GM12878 (cell line): ENCODE measurements around the gene SLC37A1. TPM values are rescaled to one million over a fixed set of nuclear protein-coding genes. Genes with fewer than 3 reads are reported as not detected.

Experiments used
- ATAC-seq: fragments of 200-7000 bp; cut with Tn5 transposase; 3 replicates; pipeline ENCODE4 v1.9.1; 2020; ENCODE audit warnings: mild to moderate bottlenecking, moderate library complexity
- BruUV-seq: library from RNA; stranded (reverse); fragments of 400-500 nt; replicated peaks from 2 replicates; lab custom pipeline; 2021; lab: Mats Ljungman, UMichigan
- CTCF ChIA-PET: fragments of 300-600 bp; sonication (Branson Sonifier 250); formaldehyde crosslinking; extraction: SDS; loops from one replicate; lab custom pipeline; 2021; ENCODE audit warnings: inconsistent platforms; lab: Yijun Ruan, JAX
- POLR2A ChIA-PET: fragments of 350-600 bp; formaldehyde crosslinking; extraction: SDS; loops from one replicate; lab custom pipeline; 2021; ENCODE audit warnings: inconsistent platforms; lab: Charles Lee
- RAD21 ChIA-PET: fragments of 300-600 bp; sonication (Branson Sonifier 250); formaldehyde crosslinking; loops from one replicate; lab custom pipeline; 2023; ENCODE audit warnings: antibody characterized with exemption; ENCODE audit not compliant: unreplicated experiment; lab: Charles Lee
- SMC1A ChIA-PET: fragments of 300-600 bp; sonication (Branson Sonifier 250); formaldehyde crosslinking; loops from one replicate; lab custom pipeline; 2023; ENCODE audit not compliant: unreplicated experiment, uncharacterized antibody; lab: Charles Lee
- DNase-seq: peaks from one replicate; pipeline ENCODE4 v3.0.0-alpha.2; 2011; ENCODE audit warnings: low read depth, low spot score
- FAIRE-seq: peaks from 3 replicates; lab custom pipeline; 2011; peaks lifted over from hg19 to GRCh38; lab: Jason Lieb, UNC
- H2AFZ ChIP-seq: 2 replicates; pipeline ENCODE4 v1.6.0; 2011; ENCODE audit warnings: low read depth, low read length, control low read depth; ENCODE audit not compliant: control insufficient read depth
- H3K27ac ChIP-seq: 2 replicates; pipeline ENCODE4 v1.5.1; 2011; ENCODE audit warnings: control low read depth; ENCODE audit not compliant: control insufficient read depth, insufficient read depth
- H3K27me3 ChIP-seq, 2 experiments: replicated peaks in 1 of 2; 2 replicates each; pipeline versions ENCODE4 v1.6.0 to v1.6.1; 2011; ENCODE audit warnings: low read length in 1 of 2; ENCODE audit not compliant: control insufficient read depth in 2 of 2, insufficient read depth in 2 of 2
- H3K36me3 ChIP-seq, 2 experiments: 2 replicates each; pipeline ENCODE4 v1.5.1; 2011; ENCODE audit warnings: low read length in 1 of 2; ENCODE audit not compliant: control insufficient read depth in 2 of 2, insufficient read depth in 2 of 2
- H3K4me1 ChIP-seq: 2 replicates; pipeline ENCODE4 v1.6.1; 2011; ENCODE audit warnings: mild to moderate bottlenecking, low read length, moderate library complexity, mixed read lengths; ENCODE audit not compliant: control insufficient read depth, insufficient read depth
- H3K4me2 ChIP-seq: 2 replicates; pipeline ENCODE4 v1.6.0; 2011; ENCODE audit warnings: control low read depth; ENCODE audit not compliant: control insufficient read depth, insufficient read depth
- H3K4me3 ChIP-seq: fragments of 200-600 bp; sonication (generic); 2 replicates; pipeline ENCODE4 v1.5.1; 2016
- H3K79me2 ChIP-seq: 2 replicates; pipeline ENCODE4 v1.6.0; 2011; ENCODE audit warnings: low read length; ENCODE audit not compliant: control insufficient read depth, insufficient read depth
- H3K9ac ChIP-seq: 2 replicates; pipeline ENCODE4 v1.8.0; 2011; ENCODE audit warnings: low read length, control low read depth, mixed read lengths; ENCODE audit not compliant: control insufficient read depth, insufficient read depth
- H3K9me3 ChIP-seq: replicated peaks from 3 replicates; pipeline ENCODE4 v1.5.1; 2011; ENCODE audit warnings: mild to moderate bottlenecking, low read length; ENCODE audit not compliant: control insufficient read depth, insufficient read depth
- H4K20me1 ChIP-seq: 2 replicates; pipeline ENCODE4 v1.6.0; 2011; ENCODE audit not compliant: control insufficient read depth, insufficient read depth
- BHLHE40 ChIP-seq, 2 experiments: fragments of 450-650 bp in 1 of 2; IDR thresholded peaks; 2 replicates each; pipeline ENCODE4 v1.6.1; 2011 to 2017; ENCODE audit warnings: low read depth in 2 of 2, borderline replicate concordance in 1 of 2, improper control_type of control experiment in 1 of 2, low read length in 1 of 2, mild to moderate bottlenecking in 1 of 2
- ESRRA ChIP-seq: IDR thresholded peaks from 2 replicates; pipeline ENCODE4 v1.6.1; 2012; ENCODE audit warnings: mild to moderate bottlenecking, low read length, improper control_type of control experiment
- ETV6 ChIP-seq, 2 experiments: fragments of 450-650 bp in 1 of 2; IDR thresholded peaks in 1 of 2; conservative IDR thresholded peaks in 1 of 2; 2 replicates each; pipeline ENCODE4 v1.6.1; 2014; ENCODE audit warnings: antibody characterized with exemption in 1 of 2, borderline replicate concordance in 1 of 2, low read depth in 1 of 2, mild to moderate bottlenecking in 1 of 2, moderate library complexity in 1 of 2
- FOXM1 ChIP-seq: IDR thresholded peaks from 2 replicates; pipeline ENCODE4 v1.6.1; 2012; ENCODE audit warnings: low read depth, mild to moderate bottlenecking, inconsistent platforms, low read length, moderate library complexity
- NFYB ChIP-seq: IDR thresholded peaks from 2 replicates; pipeline ENCODE4 v1.6.1; 2011; ENCODE audit warnings: low read depth, mild to moderate bottlenecking, low read length, improper control_type of control experiment, moderate library complexity; ENCODE audit not compliant: insufficient read depth
- POU2F2 ChIP-seq: IDR thresholded peaks from 3 replicates; pipeline ENCODE4 v1.6.1; 2011; ENCODE audit warnings: low read depth, mild to moderate bottlenecking, low read length, borderline replicate concordance
- RCOR1 ChIP-seq: conservative IDR thresholded peaks from 2 replicates; pipeline ENCODE4 v1.6.1; 2012; ENCODE audit warnings: low read depth, low read length, improper control_type of control experiment
- SIN3A ChIP-seq: IDR thresholded peaks from 2 replicates; pipeline ENCODE4 v1.6.1; 2012; ENCODE audit warnings: low read depth, low read length, improper control_type of control experiment
- SRF ChIP-seq, 2 experiments: IDR thresholded peaks; 2 replicates each; pipeline ENCODE4 v1.6.1; 2011; ENCODE audit warnings: low read depth in 2 of 2, low read length in 2 of 2, mild to moderate bottlenecking in 1 of 2, moderate library complexity in 1 of 2
- SUPT20H ChIP-seq: IDR thresholded peaks from 2 replicates; pipeline ENCODE4 v1.6.1; 2011; ENCODE audit warnings: low read depth, mild to moderate bottlenecking, low read length, moderate library complexity, borderline replicate concordance; ENCODE audit not compliant: control insufficient read depth
- WGBS: methylation state at CpG from one replicate; pipeline ENCODE4 v1.1.6; 2016; ENCODE audit warnings: low lambda C conversion rate; ENCODE audit not compliant: insufficient replicate concordance, insufficient coverage; ENCODE audit errors: missing lambda C conversion rate; 5-methylcytosine and 5-hydroxymethylcytosine counted together
- in situ Hi-C: fragments of 300-500 bp; cut with MboI; formaldehyde crosslinking; loops from 9 replicates; pipeline ENCODE4 v1.14.3; 2018; ENCODE audit warnings: mixed read lengths
- intact Hi-C: fragments of 100-400 bp; cut with micrococcal nuclease; formaldehyde crosslinking; loops from one replicate; pipeline ENCODE4 v1.14.2; 2022; ENCODE audit not compliant: unreplicated experiment
- polyA plus RNA-seq, 11 experiments: library from polyadenylated mRNA; depleted of rRNA in 4 of 11; unstranded in 6 of 11; stranded (reverse) in 5 of 11; fragments of >200 nt; fragmentation: Nextera tagmentation in 4 of 11; fragmentation: Illumina TruSeq in 1 of 11; extraction: Ambion mirVana in 4 of 11; extraction: Trizol in 1 of 11; gene quantifications; 1 replicate in 1 of 11; 2 replicates in 10 of 11; pipeline versions ENCODE4 v1.2.1 to v1.2.3, GENCODE V29; 2011 to 2016; ENCODE audit warnings: inconsistent platforms in 2 of 11, missing spikeins in 2 of 11, low read depth in 1 of 11
- total RNA-seq, 4 experiments: library from RNA; depleted of rRNA in 3 of 4; stranded (reverse); fragments of >200 nt in 3 of 4; fragmentation: Illumina TruSeq in 1 of 4; extraction: Trizol in 1 of 4; gene quantifications; 2 replicates each; pipeline versions ENCODE4 v1.2.1 to v1.2.3, GENCODE V29; 2013 to 2021
- TF ChIP-seq, protein P1 (sequence below): IDR thresholded peaks from 2 replicates; pipeline ENCODE4 v1.6.1; 2011; ENCODE audit warnings: low read depth, mild to moderate bottlenecking, low read length, moderate library complexity, borderline replicate concordance; ENCODE audit errors: extremely low read depth
- TF ChIP-seq, protein P2 (sequence below): fragments of 450-650 bp; formaldehyde crosslinking; IDR thresholded peaks from 2 replicates; pipeline ENCODE4 v1.4.0; 2022; ENCODE audit warnings: mild to moderate bottlenecking, moderate library complexity
- TF ChIP-seq, protein P3 (sequence below): fragments of 450-650 bp; IDR thresholded peaks from 2 replicates; pipeline ENCODE4 v1.6.1; 2017; ENCODE audit warnings: mild to moderate bottlenecking
- TF ChIP-seq, protein P4 (sequence below): fragments of 450-650 bp; IDR thresholded peaks from 2 replicates; pipeline ENCODE4 v1.6.1; 2017; ENCODE audit warnings: antibody characterized with exemption, mild to moderate bottlenecking, moderate library complexity

SLC37A1 gene
- total and polyA plus RNA-seq, 10 of the 15 experiments (the other 5 are each of a cell fraction or from before 2014, with no cell fraction given), result 1.1 to 35.5 (median 24.4) TPM

DNA sequence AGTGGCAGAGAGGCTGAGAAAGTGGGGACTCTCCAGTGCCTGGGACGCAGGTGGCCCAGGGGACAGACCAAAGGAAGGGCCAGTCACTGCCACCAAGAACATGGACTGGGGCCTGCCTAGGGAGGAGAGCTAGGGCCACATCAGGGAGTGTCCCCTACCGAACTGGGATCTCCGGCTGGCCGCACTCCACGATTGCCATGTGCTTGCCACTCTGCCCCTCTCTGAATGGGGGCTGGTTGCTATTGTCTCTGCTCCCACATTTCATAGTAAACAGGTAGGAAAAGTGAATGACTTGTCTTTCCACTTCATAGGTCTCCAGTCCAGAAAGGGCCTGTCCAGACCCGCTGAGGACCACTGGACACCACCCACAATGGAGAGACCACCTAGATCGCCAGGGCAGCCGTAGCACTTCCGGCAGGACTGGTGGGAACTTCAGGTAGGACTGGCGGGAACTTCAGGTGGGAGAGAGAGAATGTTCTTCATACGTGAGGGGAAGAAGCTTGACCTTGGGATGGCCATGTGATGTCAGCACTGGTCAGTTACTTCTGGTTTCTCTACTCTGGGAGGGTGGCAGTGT lies 84.6 kb downstream of the SLC37A1 start:
- POLR2A ChIA-PET, result interaction anchor here (0.6 kb wide), 2 partner anchors 152 to 469 kb away, joined by 3 to 5 read pairs; no protein-coding TSS in a partner anchor
- DNase-seq, result no peak
- SMC1A ChIA-PET, result interaction anchor here (1.0 kb wide), 1 partner anchor 9 kb away, joined by 4 read pairs; no protein-coding TSS in a partner anchor
- H3K27ac ChIP-seq, result no peak overlapping the region
- no peaks in the 10 kb centered on the region for H3K79me2 ChIP-seq
- no peaks in the 10 kb centered on the region; the same call in 1 of the 3 replicates for H3K9me3 ChIP-seq
- peak; percentile 32 for ATAC-seq
- in situ Hi-C loops (loop anchor here (5.0 kb wide), 1 partner anchor 229 kb away; no protein-coding TSS in a partner anchor), intact Hi-C loops (no loop called here)
- no peak overlapping the region for H3K4me2 ChIP-seq
- H3K9ac ChIP-seq, result no peak overlapping the region
- no peak overlapping the region for H2AFZ ChIP-seq
- 70% methylated on average over 11 of the region's 11 CpGs for WGBS
- H3K27me3 ChIP-seq, result no peaks in the 10 kb centered on the region; a peak in 1 of 4 replicates
- no peak overlapping the region for H3K4me3 ChIP-seq
- CTCF ChIA-PET, result interaction anchor here (0.6 kb wide), 1 partner anchor 42 kb away, joined by 5 read pairs; no protein-coding TSS in a partner anchor
- no TSS peak for BruUV-seq
- RAD21 ChIA-PET, result no interaction called here
- H4K20me1 ChIP-seq, result no peaks in the 10 kb centered on the region
- no peaks in the 10 kb centered on the region for H3K36me3 ChIP-seq
- no peaks in the 10 kb centered on the region for H3K4me1 ChIP-seq
- FAIRE-seq, result no peak
- TF ChIP-seq, protein P1, sequence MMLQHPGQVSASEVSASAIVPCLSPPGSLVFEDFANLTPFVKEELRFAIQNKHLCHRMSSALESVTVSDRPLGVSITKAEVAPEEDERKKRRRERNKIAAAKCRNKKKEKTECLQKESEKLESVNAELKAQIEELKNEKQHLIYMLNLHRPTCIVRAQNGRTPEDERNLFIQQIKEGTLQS, result no peak
- TF ChIP-seq SUPT20H, result no peak
- TF ChIP-seq BHLHE40 (IDR thresholded peaks at IDR 0.05; ENCODE audit: borderline replicate concordance in 1 of 2, low read depth in 2 of 2, low read length in 1 of 2), result no peak
- TF ChIP-seq SRF (IDR thresholded peaks at IDR 0.05; ENCODE audit: low read depth in 2 of 2, low read length in 2 of 2), result no peak
- no peak for TF ChIP-seq SIN3A
- TF ChIP-seq FOXM1, result no peak
- TF ChIP-seq POU2F2, result no peak
- TF ChIP-seq RCOR1, result no peak
- no peak for TF ChIP-seq NFYB
- no peak for TF ChIP-seq ETV6 (conservative IDR thresholded peaks at IDR 0.05 in 1 of 2, IDR thresholded peaks at IDR 0.05 in 1 of 2; ENCODE audit: borderline replicate concordance in 1 of 2, low read depth in 1 of 2)
- TF ChIP-seq, protein P2, sequence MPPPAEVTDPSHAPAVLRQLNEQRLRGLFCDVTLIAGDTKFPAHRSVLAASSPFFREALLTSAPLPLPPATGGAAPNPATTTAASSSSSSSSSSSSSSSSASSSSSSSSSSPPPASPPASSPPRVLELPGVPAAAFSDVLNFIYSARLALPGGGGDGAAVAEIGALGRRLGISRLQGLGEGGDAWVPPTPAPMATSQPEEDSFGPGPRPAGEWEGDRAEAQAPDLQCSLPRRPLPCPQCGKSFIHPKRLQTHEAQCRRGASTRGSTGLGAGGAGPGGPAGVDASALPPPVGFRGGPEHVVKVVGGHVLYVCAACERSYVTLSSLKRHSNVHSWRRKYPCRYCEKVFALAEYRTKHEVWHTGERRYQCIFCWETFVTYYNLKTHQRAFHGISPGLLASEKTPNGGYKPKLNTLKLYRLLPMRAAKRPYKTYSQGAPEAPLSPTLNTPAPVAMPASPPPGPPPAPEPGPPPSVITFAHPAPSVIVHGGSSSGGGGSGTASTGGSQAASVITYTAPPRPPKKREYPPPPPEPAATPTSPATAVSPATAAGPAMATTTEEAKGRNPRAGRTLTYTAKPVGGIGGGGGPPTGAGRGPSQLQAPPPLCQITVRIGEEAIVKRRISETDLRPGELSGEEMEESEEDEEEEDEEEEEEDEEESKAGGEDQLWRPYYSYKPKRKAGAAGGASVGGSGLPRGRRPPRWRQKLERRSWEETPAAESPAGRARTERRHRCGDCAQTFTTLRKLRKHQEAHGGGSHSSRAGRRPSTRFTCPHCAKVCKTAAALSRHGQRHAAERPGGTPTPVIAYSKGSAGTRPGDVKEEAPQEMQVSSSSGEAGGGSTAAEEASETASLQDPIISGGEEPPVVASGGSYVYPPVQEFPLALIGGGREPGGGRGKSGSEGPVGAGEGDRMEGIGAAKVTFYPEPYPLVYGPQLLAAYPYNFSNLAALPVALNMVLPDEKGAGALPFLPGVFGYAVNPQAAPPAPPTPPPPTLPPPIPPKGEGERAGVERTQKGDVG (CRISPR knock-in tag), result no peak
- TF ChIP-seq, protein P3, sequence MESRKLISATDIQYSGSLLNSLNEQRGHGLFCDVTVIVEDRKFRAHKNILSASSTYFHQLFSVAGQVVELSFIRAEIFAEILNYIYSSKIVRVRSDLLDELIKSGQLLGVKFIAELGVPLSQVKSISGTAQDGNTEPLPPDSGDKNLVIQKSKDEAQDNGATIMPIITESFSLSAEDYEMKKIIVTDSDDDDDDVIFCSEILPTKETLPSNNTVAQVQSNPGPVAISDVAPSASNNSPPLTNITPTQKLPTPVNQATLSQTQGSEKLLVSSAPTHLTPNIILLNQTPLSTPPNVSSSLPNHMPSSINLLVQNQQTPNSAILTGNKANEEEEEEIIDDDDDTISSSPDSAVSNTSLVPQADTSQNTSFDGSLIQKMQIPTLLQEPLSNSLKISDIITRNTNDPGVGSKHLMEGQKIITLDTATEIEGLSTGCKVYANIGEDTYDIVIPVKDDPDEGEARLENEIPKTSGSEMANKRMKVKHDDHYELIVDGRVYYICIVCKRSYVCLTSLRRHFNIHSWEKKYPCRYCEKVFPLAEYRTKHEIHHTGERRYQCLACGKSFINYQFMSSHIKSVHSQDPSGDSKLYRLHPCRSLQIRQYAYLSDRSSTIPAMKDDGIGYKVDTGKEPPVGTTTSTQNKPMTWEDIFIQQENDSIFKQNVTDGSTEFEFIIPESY, result no peak
- TF ChIP-seq ESRRA, result no peak
- TF ChIP-seq, protein P4, sequence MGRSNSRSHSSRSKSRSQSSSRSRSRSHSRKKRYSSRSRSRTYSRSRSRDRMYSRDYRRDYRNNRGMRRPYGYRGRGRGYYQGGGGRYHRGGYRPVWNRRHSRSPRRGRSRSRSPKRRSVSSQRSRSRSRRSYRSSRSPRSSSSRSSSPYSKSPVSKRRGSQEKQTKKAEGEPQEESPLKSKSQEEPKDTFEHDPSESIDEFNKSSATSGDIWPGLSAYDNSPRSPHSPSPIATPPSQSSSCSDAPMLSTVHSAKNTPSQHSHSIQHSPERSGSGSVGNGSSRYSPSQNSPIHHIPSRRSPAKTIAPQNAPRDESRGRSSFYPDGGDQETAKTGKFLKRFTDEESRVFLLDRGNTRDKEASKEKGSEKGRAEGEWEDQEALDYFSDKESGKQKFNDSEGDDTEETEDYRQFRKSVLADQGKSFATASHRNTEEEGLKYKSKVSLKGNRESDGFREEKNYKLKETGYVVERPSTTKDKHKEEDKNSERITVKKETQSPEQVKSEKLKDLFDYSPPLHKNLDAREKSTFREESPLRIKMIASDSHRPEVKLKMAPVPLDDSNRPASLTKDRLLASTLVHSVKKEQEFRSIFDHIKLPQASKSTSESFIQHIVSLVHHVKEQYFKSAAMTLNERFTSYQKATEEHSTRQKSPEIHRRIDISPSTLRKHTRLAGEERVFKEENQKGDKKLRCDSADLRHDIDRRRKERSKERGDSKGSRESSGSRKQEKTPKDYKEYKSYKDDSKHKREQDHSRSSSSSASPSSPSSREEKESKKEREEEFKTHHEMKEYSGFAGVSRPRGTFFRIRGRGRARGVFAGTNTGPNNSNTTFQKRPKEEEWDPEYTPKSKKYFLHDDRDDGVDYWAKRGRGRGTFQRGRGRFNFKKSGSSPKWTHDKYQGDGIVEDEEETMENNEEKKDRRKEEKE, result no peak
